ENCODE measurements around the gene FZR1. TPM values are rescaled to one million over a fixed set of nuclear protein-coding genes. Genes with fewer than 3 reads are reported as not detected.

The FZR1 gene
- polyA plus RNA-seq, 2 of the 4 experiments (the other 2 are of a cell fraction), result 13.9 to 18.1 TPM

- Histone ChIP-seq H3K27ac (no peak overlapping the region), H3K4me3 (no peak overlapping the region), H3K9me3 (no peaks in the 10 kb centered on the region), H3K4me1 (no peaks in the 10 kb centered on the region), H3K4me2 (no peak overlapping the region)
- no peak for FAIRE-seq
- ChIA-PET CTCF (interaction anchor here (1.0 to 6.6 kb wide), 11 partner anchors 9 to 242 kb away, joined by 3 to 100 read pairs (median 6); partner anchors contain the start of genes GIPC3, HMG20B and MFSD12), POLR2A (interaction anchor here (0.6 to 1.0 kb wide), 2 partner anchors 9 to 60 kb away, joined by 3 read pairs; no protein-coding TSS in a partner anchor)
- WGBS (ENCODE audit: missing lambda C conversion rate), result 77% methylated on average over 11 of the region's 15 CpGs
- ATAC-seq, result peak; percentile 16 to 49; a peak in 3 of 6 replicates
- DNase-seq (ENCODE audit: low read depth in 1 of 2, low spot score in 1 of 2), result no peak
- TF ChIP-seq SMC3 (IDR thresholded peaks at IDR 0.05) (peak; percentile 31; the same call in 1 of the 3 replicates), RAD21 (conservative IDR thresholded peaks at IDR 0.05 in 1 of 2, IDR thresholded peaks at IDR 0.05 in 1 of 2) (peak in 1 of 2 experiments; percentile 21; a peak in 1 of 5 replicates), CTCF (IDR thresholded peaks at IDR 0.05) (peak; percentile 32; the same call in 2 of the 3 replicates), NR3C1 (IDR thresholded peaks at IDR 0.05) (no peak)
Observed at GRCh38 chr19:3547301-3547731, 41.2 kb downstream of the FZR1 start.

- WGBS (ENCODE audit: missing lambda C conversion rate), result 86% methylated on average over 5 of the region's 36 CpGs
Observed at GRCh38 chr19:3547767-3548282, 41.7 kb downstream of the FZR1 start.

GRCh38 chr19:3548606-3549005 is 42.5 kb downstream of the FZR1 start:
- POLR2A ChIA-PET, result no interaction called here
- no peak for ATAC-seq
- DNase-seq (ENCODE audit: low read depth in 1 of 2, low spot score in 1 of 2), result no peak
- 86% methylated on average over 1 of the region's 14 CpGs for WGBS (ENCODE audit: missing lambda C conversion rate)
- H3K9me3 ChIP-seq, result no peaks in the 10 kb centered on the region
- H3K4me3 ChIP-seq, result no peak overlapping the region
- no peak overlapping the region for H3K27ac ChIP-seq
- H3K4me2 ChIP-seq, result no peak overlapping the region
- CTCF ChIA-PET, result interaction anchor here (0.8 to 6.6 kb wide), 5 partner anchors 13 to 48 kb away, joined by 3 to 100 read pairs (median 5); partner anchors contain the start of genes GIPC3 and HMG20B
- H3K4me1 ChIP-seq, result peaks cover 5% of the 10 kb centered on the region; the same call in 1 of the 3 replicates
- no peak for FAIRE-seq
- no peak for TF ChIP-seq EP300 (IDR thresholded peaks at IDR 0.05)
- TF ChIP-seq CBX8 (IDR thresholded peaks at IDR 0.05), result no peak
- no peak for TF ChIP-seq SREBF2 (IDR thresholded peaks at IDR 0.05)
- no peak for TF ChIP-seq FOXS1 (CRISPR knock-in tag; IDR thresholded peaks at IDR 0.05)
- no peak for TF ChIP-seq ATOH8 (CRISPR knock-in tag; IDR thresholded peaks at IDR 0.05; ENCODE audit: low read depth)
- no peak for TF ChIP-seq FOSB (CRISPR knock-in tag; IDR thresholded peaks at IDR 0.05)
- TF ChIP-seq PHF8 (IDR thresholded peaks at IDR 0.05; ENCODE audit: borderline replicate concordance, low read depth), result no peak
- no peak for TF ChIP-seq MAFK (IDR thresholded peaks at IDR 0.05; ENCODE audit: partially characterized antibody)
- no peak for TF ChIP-seq HOXB13 (CRISPR knock-in tag; IDR thresholded peaks at IDR 0.05; ENCODE audit: low read depth)
- TF ChIP-seq JUN (IDR thresholded peaks at IDR 0.05), result no peak
- TF ChIP-seq RFX5 (IDR thresholded peaks at IDR 0.05), result no peak
- no peak for TF ChIP-seq CEBPB (IDR thresholded peaks at IDR 0.05)
- TF ChIP-seq ZFP36 (IDR thresholded peaks at IDR 0.05; ENCODE audit: borderline replicate concordance, partially characterized antibody), result no peak
- TF ChIP-seq EHMT2 (IDR thresholded peaks at IDR 0.05; ENCODE audit: low read depth), result no peak
- no peak for TF ChIP-seq HOXB5 (CRISPR knock-in tag; IDR thresholded peaks at IDR 0.05)

More at GRCh38 chr19:3547767-3548282, 41.7 kb downstream of the FZR1 start:
- no peak overlapping the region for H3K27ac ChIP-seq
- peaks cover under 1% of the 10 kb centered on the region; the same call in 1 of the 3 replicates for H3K4me1 ChIP-seq
- no peak for TF ChIP-seq ELK1 (IDR thresholded peaks at IDR 0.05; ENCODE audit: low read depth, low read length)
- no peak for TF ChIP-seq GATA3 (IDR thresholded peaks at IDR 0.05; ENCODE audit: borderline replicate concordance)
- no peak for TF ChIP-seq HEYL (CRISPR knock-in tag; IDR thresholded peaks at IDR 0.05)
- TF ChIP-seq CTCF (IDR thresholded peaks at IDR 0.05), result no peak
- no peak for TF ChIP-seq SREBF2 (IDR thresholded peaks at IDR 0.05)
- no peak for TF ChIP-seq RCOR1 (IDR thresholded peaks at IDR 0.05; ENCODE audit: low read depth, low read length)
- TF ChIP-seq MAFK (IDR thresholded peaks at IDR 0.05; ENCODE audit: partially characterized antibody), result no peak
- TF ChIP-seq RFX5 (IDR thresholded peaks at IDR 0.05), result no peak
- TF ChIP-seq POLR2A (IDR thresholded peaks at IDR 0.05; ENCODE audit: low read length), result no peak
- TF ChIP-seq NFE2L2 (conservative IDR thresholded peaks at IDR 0.05; ENCODE audit: low read length), result no peak
- ChIA-PET CTCF (interaction anchor here (1.2 to 6.6 kb wide), 5 partner anchors 14 to 114 kb away, joined by 3 to 100 read pairs (median 5); partner anchors contain the start of gene HMG20B), POLR2A (interaction anchor here (1.0 kb wide), 1 partner anchor 9 kb away, joined by 3 read pairs; no protein-coding TSS in a partner anchor)
- ATAC-seq, result no peak
- H3K4me3 ChIP-seq, result no peak overlapping the region
- DNase-seq (ENCODE audit: low read depth in 1 of 2, low spot score in 1 of 2), result no peak
- H3K4me2 ChIP-seq, result no peak overlapping the region
- H3K9me3 ChIP-seq, result no peaks in the 10 kb centered on the region
- no peak for FAIRE-seq

Data from A549 (cell line).